Measurements from ENCODE around the gene GLRX5.
A peak's percentile ranks its signal among the peaks of the same experiment; 100 is the strongest.

The GLRX5 gene

GRCh38 chr14:95534299-95535225, at the start of gene GLRX5:
Gene GLRX5, plus strand, starts transcription at chr14:95535050. Its CDS starts 40 bp downstream, at chr14:95535090.
- DNase-seq, result peak; percentile 93

- no peak for DNase-seq
Measured at GRCh38 chr14:95485222-95485819, 49.5 kb upstream of the GLRX5 start.

- DNase-seq, result no peak
Measured at GRCh38 chr14:95486875-95487668, 47.8 kb upstream of the GLRX5 start.

- no peak for DNase-seq
Measured at GRCh38 chr14:95487669-95488084, 47.2 kb upstream of the GLRX5 start.

- no peak for DNase-seq
Measured at GRCh38 chr14:95488376-95489213, 46.3 kb upstream of the GLRX5 start.

GRCh38 chr14:95489214-95490137, 45.4 kb upstream of the GLRX5 start:
- DNase-seq, result no peak

- no peak for DNase-seq
Measured at GRCh38 chr14:95490138-95490509, 44.7 kb upstream of the GLRX5 start.

GRCh38 chr14:95490727-95491451, 44.0 kb upstream of the GLRX5 start:
- DNase-seq, result no peak

GRCh38 chr14:95491936-95492608, 42.8 kb upstream of the GLRX5 start:
- DNase-seq, result no peak

- DNase-seq, result no peak
Measured at GRCh38 chr14:95493503-95493902, 41.3 kb upstream of the GLRX5 start.

- DNase-seq, result no peak
Measured at GRCh38 chr14:95493976-95494375, 40.9 kb upstream of the GLRX5 start.

- DNase-seq, result no peak
Measured at GRCh38 chr14:95494456-95494855, 40.4 kb upstream of the GLRX5 start.

GRCh38 chr14:95495076-95495475, 39.8 kb upstream of the GLRX5 start:
- no peak for DNase-seq

GRCh38 chr14:95495538-95496025, 39.3 kb upstream of the GLRX5 start:
- no peak for DNase-seq

GRCh38 chr14:95496111-95496681, 38.7 kb upstream of the GLRX5 start:
- no peak for DNase-seq

GRCh38 chr14:95496690-95497259, 38.1 kb upstream of the GLRX5 start:
- no peak for DNase-seq

- no peak for DNase-seq
Measured at GRCh38 chr14:95497561-95498011, 37.3 kb upstream of the GLRX5 start.

- no peak for DNase-seq
Measured at GRCh38 chr14:95498622-95499353, 36.1 kb upstream of the GLRX5 start.
